ENCODE data around the gene DCTPP1.

The DCTPP1 gene

GRCh38 chr16:30376461-30376902 is 53.3 kb downstream of the DCTPP1 start:
- peaks cover 16% of the 10 kb centered on the region for H3F3A ChIP-seq (ENCODE audit: low read depth)
- H3K4me2 ChIP-seq (ENCODE audit: low read depth, low read length, poor library complexity, severe bottlenecking) = peak overlapping the region; percentile 99
- no peaks in the 10 kb centered on the region for H3K9me3 ChIP-seq (ENCODE audit: insufficient read depth, low read depth, low read length)
- peaks cover 13% of the 10 kb centered on the region for H4K20me1 ChIP-seq (ENCODE audit: insufficient read depth, low read length, poor library complexity, severe bottlenecking)
- H3K4me3 ChIP-seq (ENCODE audit: low read length, poor library complexity, severe bottlenecking) = peak overlapping the region; percentile 97
- TF ChIP-seq EZH2phosphoT487 (IDR thresholded peaks at IDR 0.05; ENCODE audit: borderline replicate concordance) (no peak), CTCF (conservative IDR thresholded peaks at IDR 0.05; ENCODE audit: low read length) (no peak)
- no peaks in the 10 kb centered on the region for H3K27me3 ChIP-seq (ENCODE audit: insufficient read depth, low read length, poor library complexity, severe bottlenecking)
- H2AFZ ChIP-seq (ENCODE audit: low read length) = no peak overlapping the region
- H3K79me2 ChIP-seq (ENCODE audit: insufficient read depth, low read length) = peaks cover 32% of the 10 kb centered on the region
- peak overlapping the region; percentile 90 for H3K9ac ChIP-seq (ENCODE audit: low read depth, low read length, poor library complexity, severe bottlenecking)
- H3K36me3 ChIP-seq (ENCODE audit: insufficient read depth, low read length) = no peaks in the 10 kb centered on the region
- H3K4me1 ChIP-seq (ENCODE audit: insufficient read depth, low read length, poor library complexity, severe bottlenecking) = peaks cover 46% of the 10 kb centered on the region
- H3K9me2 ChIP-seq (replicated peaks; ENCODE audit: low read depth, low read length) = no peaks in the 10 kb centered on the region

GRCh38 chr16:30375864-30376263 is 54.0 kb downstream of the DCTPP1 start:
- Histone ChIP-seq H3K9ac (ENCODE audit: low read depth, low read length, poor library complexity, severe bottlenecking) (peak overlapping the region; percentile 90), H3K4me1 (ENCODE audit: insufficient read depth, low read length, poor library complexity, severe bottlenecking) (peaks cover 43% of the 10 kb centered on the region), H3K4me2 (ENCODE audit: low read depth, low read length, poor library complexity, severe bottlenecking) (no peak overlapping the region), H3F3A (ENCODE audit: low read depth) (peaks cover 16% of the 10 kb centered on the region), H3K36me3 (ENCODE audit: insufficient read depth, low read length) (no peaks in the 10 kb centered on the region), H3K79me2 (ENCODE audit: insufficient read depth, low read length) (peaks cover 26% of the 10 kb centered on the region), H3K9me3 (ENCODE audit: insufficient read depth, low read depth, low read length) (no peaks in the 10 kb centered on the region), H4K20me1 (ENCODE audit: insufficient read depth, low read length, poor library complexity, severe bottlenecking) (peaks cover 9% of the 10 kb centered on the region), H2AFZ (ENCODE audit: low read length) (no peak overlapping the region), H3K4me3 (ENCODE audit: low read length, poor library complexity, severe bottlenecking) (no peak overlapping the region), H3K27me3 (ENCODE audit: insufficient read depth, low read length, poor library complexity, severe bottlenecking) (no peaks in the 10 kb centered on the region), H3K9me2 (replicated peaks; ENCODE audit: low read depth, low read length) (no peaks in the 10 kb centered on the region)
- no peak for TF ChIP-seq EZH2phosphoT487 (IDR thresholded peaks at IDR 0.05; ENCODE audit: borderline replicate concordance)

- no peak within 1 kb of the TSS for H2AFZ ChIP-seq (ENCODE audit: low read length)
- H3K79me2 ChIP-seq (ENCODE audit: insufficient read depth, low read length) = peaks cover 16% of the 10 kb centered on the region
- H3F3A ChIP-seq (ENCODE audit: low read depth) = peaks cover 16% of the 10 kb centered on the region
- no peaks in the 10 kb centered on the region for H3K9me2 ChIP-seq (replicated peaks; ENCODE audit: low read depth, low read length)
- no peaks in the 10 kb centered on the region for H3K27me3 ChIP-seq (ENCODE audit: insufficient read depth, low read length, poor library complexity, severe bottlenecking)
- no peaks in the 10 kb centered on the region for H3K36me3 ChIP-seq (ENCODE audit: insufficient read depth, low read length)
- no peak within 1 kb of the TSS for H3K9ac ChIP-seq (ENCODE audit: low read depth, low read length, poor library complexity, severe bottlenecking)
- no peak within 1 kb of the TSS for H3K4me3 ChIP-seq (ENCODE audit: low read length, poor library complexity, severe bottlenecking)
- no peak for TF ChIP-seq EZH2phosphoT487 (IDR thresholded peaks at IDR 0.05; ENCODE audit: borderline replicate concordance)
- TF ChIP-seq CTCF (conservative IDR thresholded peaks at IDR 0.05; ENCODE audit: low read length) = no peak
- H4K20me1 ChIP-seq (ENCODE audit: insufficient read depth, low read length, poor library complexity, severe bottlenecking) = peaks cover 11% of the 10 kb centered on the region
- peaks cover 32% of the 10 kb centered on the region for H3K4me1 ChIP-seq (ENCODE audit: insufficient read depth, low read length, poor library complexity, severe bottlenecking)
- no peaks in the 10 kb centered on the region for H3K9me3 ChIP-seq (ENCODE audit: insufficient read depth, low read depth, low read length)
- no peak within 1 kb of the TSS for H3K4me2 ChIP-seq (ENCODE audit: low read depth, low read length, poor library complexity, severe bottlenecking)
Observed at GRCh38 chr16:30374538-30374937, 55.3 kb downstream of the DCTPP1 start, which contains the start of gene MYL11. TSS of gene MYL11 (plus strand) at chr16:30374802. CDS start at chr16:30374858, 56 bp downstream.
